HepG2 (cell line): ENCODE data around the gene GAS2L1. TPM values are rescaled to one million over a fixed set of nuclear protein-coding genes. Genes with fewer than 3 reads are reported as not detected.

ENCODE experiments used
- ATAC-seq: fragments of 200-7000 bp; cut with Tn5 transposase; 3 replicates; pipeline ENCODE4 v1.9.1; 2020; ENCODE audit warnings: mild to moderate bottlenecking, moderate library complexity
- BruUV-seq: library from RNA; stranded (reverse); fragments of 400-500 nt; replicated peaks from 2 replicates; lab custom pipeline; 2021; lab: Mats Ljungman, UMichigan
- CTCF ChIA-PET: fragments of 300-600 bp; formaldehyde crosslinking; extraction: SDS; loops from one replicate; lab custom pipeline; 2021; ENCODE audit warnings: low total read pairs, inconsistent platforms, low intra/inter-chr PET ratio; lab: Yijun Ruan, JAX
- POLR2A ChIA-PET: fragments of 350-600 bp; sonication (Branson Sonifier 250); formaldehyde crosslinking; loops from one replicate; lab custom pipeline; 2020; ENCODE audit warnings: antibody characterized with exemption, inconsistent platforms; lab: Yijun Ruan, JAX
- DNase-seq: peaks from one replicate; pipeline ENCODE4 v3.0.0-alpha.2; 2015; ENCODE audit warnings: low spot score
- FAIRE-seq: peaks from 3 replicates; lab custom pipeline; 2011; peaks lifted over from hg19 to GRCh38; lab: Jason Lieb, UNC
- H2AFZ ChIP-seq: one replicate; pipeline ENCODE4 v1.6.1; 2011; ENCODE audit warnings: low read length, inconsistent platforms
- H3K27ac ChIP-seq: fragments of 300-600 bp; 3 replicates; pipeline ENCODE4 v1.8.0; 2011; ENCODE audit warnings: mixed run types, mild to moderate bottlenecking, mixed read lengths, low read length, inconsistent platforms; ENCODE audit not compliant: insufficient read depth; ENCODE audit errors: extremely low read length
- H3K27me3 ChIP-seq, 2 experiments: fragments of 200-600 bp in 1 of 2; 2 replicates in 1 of 2; 3 replicates in 1 of 2; pipeline versions ENCODE4 v1.6.0 to v1.8.0; 2011; ENCODE audit warnings: low read length in 2 of 2, mild to moderate bottlenecking in 2 of 2, moderate library complexity in 2 of 2, inconsistent platforms in 1 of 2; ENCODE audit not compliant: insufficient read depth in 2 of 2, control insufficient read depth in 1 of 2
- H3K36me3 ChIP-seq, 2 experiments: fragments of 200-600 bp in 1 of 2; replicated peaks in 1 of 2; 2 replicates in 1 of 2; 3 replicates in 1 of 2; pipeline versions ENCODE4 v1.5.1 to v1.8.0; 2011; ENCODE audit warnings: low read length in 2 of 2, inconsistent platforms in 1 of 2; ENCODE audit not compliant: insufficient read depth in 2 of 2, control insufficient read depth in 1 of 2
- H3K4me1 ChIP-seq: 2 replicates; pipeline ENCODE4 v1.5.1; 2012; ENCODE audit warnings: low read length, inconsistent platforms; ENCODE audit not compliant: insufficient read depth
- H3K4me2 ChIP-seq: 2 replicates; pipeline ENCODE4 v1.6.0; 2011; ENCODE audit warnings: low read depth, low read length, inconsistent platforms
- H3K4me3 ChIP-seq, 3 experiments: fragments of 200-600 bp in 1 of 3; sonication (generic), shearing (Covaris generic) in 1 of 3; replicated peaks in 1 of 3; 2 replicates each; pipeline ENCODE4 v1.5.1; 2011 to 2016; ENCODE audit warnings: low read length in 3 of 3, inconsistent platforms in 2 of 3, low read depth in 2 of 3, mild to moderate bottlenecking in 2 of 3, control low read depth in 1 of 3, mixed read lengths in 1 of 3; ENCODE audit not compliant: insufficient read depth in 1 of 3
- H3K79me2 ChIP-seq: one replicate; pipeline ENCODE4 v1.6.1; 2011; ENCODE audit warnings: low read length, inconsistent platforms; ENCODE audit not compliant: insufficient read depth
- H3K9ac ChIP-seq: 2 replicates; pipeline ENCODE4 v1.6.0; 2011; ENCODE audit warnings: mild to moderate bottlenecking, low read depth, low read length, inconsistent platforms; ENCODE audit not compliant: insufficient read depth
- H3K9me3 ChIP-seq: 2 replicates; pipeline ENCODE4 v1.5.1; 2012; ENCODE audit warnings: mild to moderate bottlenecking, low read length
- H4K20me1 ChIP-seq: 2 replicates; pipeline ENCODE4 v1.6.0; 2011; ENCODE audit warnings: inconsistent platforms, mild to moderate bottlenecking, low read length, moderate library complexity; ENCODE audit not compliant: insufficient read depth
- WGBS: methylation state at CpG from one replicate; pipeline ENCODE4 v1.1.6; 2017; ENCODE audit warnings: low lambda C conversion rate; 5-methylcytosine and 5-hydroxymethylcytosine counted together
- in situ Hi-C: cut with HindIII; loops from 2 replicates; pipeline ENCODE4 v1.10.0; 2017; ENCODE audit warnings: low pct_unique_long_range_greater_than_20kb; ENCODE audit not compliant: extremely low pct_ligation_motif_present
- intact Hi-C: fragments of 100-400 bp; cut with micrococcal nuclease; formaldehyde crosslinking; loops from one replicate; pipeline ENCODE4 v1.10.0; 2022; ENCODE audit not compliant: unreplicated experiment
- polyA plus RNA-seq, 8 experiments: library from polyadenylated mRNA; depleted of rRNA in 3 of 8; stranded (reverse) in 7 of 8; unstranded in 1 of 8; fragments of >200 nt; fragmentation: Illumina TruSeq in 4 of 8; extraction: Trizol in 4 of 8; gene quantifications; 2 replicates each; pipeline versions ENCODE4 v1.2.1 to v1.2.3, GENCODE V29; 2011 to 2016; ENCODE audit warnings: low read depth in 4 of 8, missing spikeins in 1 of 8, mixed read lengths in 1 of 8; ENCODE audit not compliant: insufficient read depth in 1 of 8
- total RNA-seq, 5 experiments: library from RNA; depleted of rRNA; stranded (reverse); fragments of >200 nt; fragmentation: Illumina TruSeq; extraction: Trizol; gene quantifications; 2 replicates each; pipeline ENCODE4 v1.2.3, GENCODE V29; 2016; ENCODE audit warnings: low read depth in 1 of 5
- TF ChIP-seq, protein P1 (sequence below): sonication (generic); formaldehyde crosslinking; IDR thresholded peaks from 2 replicates; pipeline ENCODE4 v1.5.0; 2020; ENCODE audit warnings: mild to moderate bottlenecking, missing genetic modification reagents, moderate library complexity
- TF ChIP-seq, protein P2 (sequence below): sonication (generic); formaldehyde crosslinking; IDR thresholded peaks from 2 replicates; pipeline ENCODE4 v1.8.1; 2022; ENCODE audit warnings: low read depth, mild to moderate bottlenecking, missing genetic modification reagents

Gene GAS2L1
- total and polyA plus RNA-seq, 2 of the 13 experiments (the other 11 are each of a cell fraction or from before 2014, with no cell fraction given): 1.8 to 3.3 TPM

DNA sequence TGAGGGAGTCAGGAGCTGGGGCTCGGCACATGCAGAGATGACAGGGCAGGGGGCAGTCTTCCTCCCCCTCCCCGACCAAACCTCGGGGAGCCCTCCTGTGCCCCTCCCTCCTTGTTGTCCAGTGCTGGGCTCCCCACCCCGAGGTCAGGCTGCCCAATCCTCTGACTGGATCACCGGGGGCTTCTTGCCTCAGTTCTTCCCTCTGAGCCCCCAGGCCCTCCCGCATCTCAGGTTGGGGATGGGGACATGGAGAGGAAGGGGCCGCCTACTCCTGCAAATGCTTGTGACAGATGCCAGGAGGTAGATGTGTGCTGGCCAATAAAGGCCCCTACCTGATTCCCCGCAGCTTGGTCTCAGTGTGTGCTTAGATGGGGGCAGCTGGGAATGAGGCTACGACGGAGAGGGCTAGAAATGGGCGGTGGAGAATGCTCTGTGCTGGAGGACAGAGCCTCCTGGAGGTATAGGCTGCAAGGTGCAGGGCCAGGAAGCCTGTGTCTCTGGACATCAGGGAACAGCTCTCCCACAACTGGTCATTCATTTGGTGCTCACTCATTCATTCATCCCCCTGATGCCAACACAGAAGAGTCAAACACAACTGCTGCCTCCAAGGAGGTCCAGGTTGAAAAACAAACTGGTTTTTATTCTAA, 47.1 kb upstream of the GAS2L1 start:
- Histone ChIP-seq H3K4me2 (no peak overlapping the region), H4K20me1 (no peaks in the 10 kb centered on the region)
- no peak for DNase-seq
- no TSS peak for BruUV-seq
- TF ChIP-seq, protein P1, sequence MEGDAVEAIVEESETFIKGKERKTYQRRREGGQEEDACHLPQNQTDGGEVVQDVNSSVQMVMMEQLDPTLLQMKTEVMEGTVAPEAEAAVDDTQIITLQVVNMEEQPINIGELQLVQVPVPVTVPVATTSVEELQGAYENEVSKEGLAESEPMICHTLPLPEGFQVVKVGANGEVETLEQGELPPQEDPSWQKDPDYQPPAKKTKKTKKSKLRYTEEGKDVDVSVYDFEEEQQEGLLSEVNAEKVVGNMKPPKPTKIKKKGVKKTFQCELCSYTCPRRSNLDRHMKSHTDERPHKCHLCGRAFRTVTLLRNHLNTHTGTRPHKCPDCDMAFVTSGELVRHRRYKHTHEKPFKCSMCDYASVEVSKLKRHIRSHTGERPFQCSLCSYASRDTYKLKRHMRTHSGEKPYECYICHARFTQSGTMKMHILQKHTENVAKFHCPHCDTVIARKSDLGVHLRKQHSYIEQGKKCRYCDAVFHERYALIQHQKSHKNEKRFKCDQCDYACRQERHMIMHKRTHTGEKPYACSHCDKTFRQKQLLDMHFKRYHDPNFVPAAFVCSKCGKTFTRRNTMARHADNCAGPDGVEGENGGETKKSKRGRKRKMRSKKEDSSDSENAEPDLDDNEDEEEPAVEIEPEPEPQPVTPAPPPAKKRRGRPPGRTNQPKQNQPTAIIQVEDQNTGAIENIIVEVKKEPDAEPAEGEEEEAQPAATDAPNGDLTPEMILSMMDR (CRISPR knock-in tag): peak; percentile 12; the same call in 1 of the 2 replicates
- TF ChIP-seq, protein P2, sequence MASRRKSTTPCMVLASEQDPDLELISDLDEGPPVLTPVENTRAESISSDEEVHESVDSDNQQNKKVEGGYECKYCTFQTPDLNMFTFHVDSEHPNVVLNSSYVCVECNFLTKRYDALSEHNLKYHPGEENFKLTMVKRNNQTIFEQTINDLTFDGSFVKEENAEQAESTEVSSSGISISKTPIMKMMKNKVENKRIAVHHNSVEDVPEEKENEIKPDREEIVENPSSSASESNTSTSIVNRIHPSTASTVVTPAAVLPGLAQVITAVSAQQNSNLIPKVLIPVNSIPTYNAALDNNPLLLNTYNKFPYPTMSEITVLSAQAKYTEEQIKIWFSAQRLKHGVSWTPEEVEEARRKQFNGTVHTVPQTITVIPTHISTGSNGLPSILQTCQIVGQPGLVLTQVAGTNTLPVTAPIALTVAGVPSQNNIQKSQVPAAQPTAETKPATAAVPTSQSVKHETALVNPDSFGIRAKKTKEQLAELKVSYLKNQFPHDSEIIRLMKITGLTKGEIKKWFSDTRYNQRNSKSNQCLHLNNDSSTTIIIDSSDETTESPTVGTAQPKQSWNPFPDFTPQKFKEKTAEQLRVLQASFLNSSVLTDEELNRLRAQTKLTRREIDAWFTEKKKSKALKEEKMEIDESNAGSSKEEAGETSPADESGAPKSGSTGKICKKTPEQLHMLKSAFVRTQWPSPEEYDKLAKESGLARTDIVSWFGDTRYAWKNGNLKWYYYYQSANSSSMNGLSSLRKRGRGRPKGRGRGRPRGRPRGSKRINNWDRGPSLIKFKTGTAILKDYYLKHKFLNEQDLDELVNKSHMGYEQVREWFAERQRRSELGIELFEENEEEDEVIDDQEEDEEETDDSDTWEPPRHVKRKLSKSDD (CRISPR knock-in tag): no peak
- TF ChIP-seq, all 625 proteins: peak for 1
- Histone ChIP-seq H3K4me3 (no peak overlapping the region), H3K4me1 (peaks cover 4% of the 10 kb centered on the region), H2AFZ (no peak overlapping the region), H3K27ac (no peak overlapping the region), H3K79me2 (no peaks in the 10 kb centered on the region), H3K27me3 (no peaks in the 10 kb centered on the region), H3K9me3 (no peaks in the 10 kb centered on the region), H3K36me3 (peaks cover 2 to 5% of the 10 kb centered on the region in 2 experiments; a peak in 2 of 5 replicates), H3K9ac (no peak overlapping the region)
- peak; percentile 61 for ATAC-seq
- ChIA-PET POLR2A (no interaction called here), CTCF (no interaction called here)
- FAIRE-seq: no peak
- WGBS: 91% methylated on average over 8 of the region's 11 CpGs
- intact Hi-C loops: no loop called here
- in situ Hi-C loops: loop anchor here (10.0 kb wide), 1 partner anchor 395 kb away; no protein-coding TSS in a partner anchor
